ENCODE data around the gene TLX2.
A peak's percentile ranks its signal among the peaks of the same experiment; 100 is the strongest.

DNA sequence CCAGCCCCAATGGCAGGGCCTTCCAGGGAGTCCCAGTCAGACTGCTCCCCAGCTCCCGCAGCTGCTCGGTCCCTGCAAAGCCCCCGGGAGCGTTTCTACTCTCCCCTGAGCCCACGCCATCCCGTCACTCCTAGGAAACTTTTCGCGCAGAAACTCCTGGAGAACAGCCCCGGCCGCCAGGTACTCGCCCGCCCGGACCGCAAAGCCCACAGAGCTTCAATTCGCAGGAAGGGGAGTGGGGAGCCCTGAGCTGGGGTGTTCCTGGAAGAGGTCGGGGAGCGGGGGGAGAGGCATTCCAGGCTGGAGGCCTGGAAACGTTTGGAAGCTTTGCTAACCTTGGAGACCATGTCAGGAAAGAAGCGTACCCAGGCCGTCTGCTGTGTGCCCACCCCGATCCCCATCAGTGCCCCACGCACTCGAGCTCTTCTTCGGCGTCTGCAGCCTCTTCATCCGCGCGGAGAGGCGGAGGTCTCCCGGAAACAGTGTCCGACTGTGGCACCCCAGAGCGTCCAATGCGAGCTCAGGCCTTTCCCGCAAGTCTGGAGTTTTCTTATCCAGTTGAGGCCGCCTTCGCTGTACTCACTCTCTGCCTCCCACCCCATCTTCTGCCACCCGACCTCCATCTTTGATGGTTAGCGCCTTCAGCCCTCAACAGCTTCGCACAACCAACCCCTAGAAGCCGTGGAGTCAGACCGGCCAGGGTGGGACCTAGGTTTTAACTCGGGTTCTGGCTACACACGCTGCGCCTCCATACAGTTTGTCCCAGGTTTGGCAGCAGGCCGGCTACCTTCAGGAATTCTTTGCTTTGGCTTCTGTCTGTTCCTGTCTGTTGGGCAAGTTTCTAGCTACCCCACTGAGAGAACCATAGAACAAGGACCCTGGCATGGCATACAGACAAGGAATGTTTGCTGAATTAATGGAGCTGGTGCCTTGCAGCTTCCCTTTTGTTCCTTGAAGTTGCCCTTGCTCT, 10.5 kb upstream of the TLX2 start:
- TF ChIP-seq CEBPB (IDR thresholded peaks at IDR 0.05) = no peak
- no peak for TF ChIP-seq HOXB13 (CRISPR knock-in tag; IDR thresholded peaks at IDR 0.05; ENCODE audit: low read depth)
- 0 out of 2 replicates have a peak, but pooled peaks have one; percentile 13 for TF ChIP-seq POLR2A (IDR thresholded peaks at IDR 0.05; ENCODE audit: low read length)
- no peak for TF ChIP-seq EP300 (IDR thresholded peaks at IDR 0.05)
- TF ChIP-seq, protein P1, sequence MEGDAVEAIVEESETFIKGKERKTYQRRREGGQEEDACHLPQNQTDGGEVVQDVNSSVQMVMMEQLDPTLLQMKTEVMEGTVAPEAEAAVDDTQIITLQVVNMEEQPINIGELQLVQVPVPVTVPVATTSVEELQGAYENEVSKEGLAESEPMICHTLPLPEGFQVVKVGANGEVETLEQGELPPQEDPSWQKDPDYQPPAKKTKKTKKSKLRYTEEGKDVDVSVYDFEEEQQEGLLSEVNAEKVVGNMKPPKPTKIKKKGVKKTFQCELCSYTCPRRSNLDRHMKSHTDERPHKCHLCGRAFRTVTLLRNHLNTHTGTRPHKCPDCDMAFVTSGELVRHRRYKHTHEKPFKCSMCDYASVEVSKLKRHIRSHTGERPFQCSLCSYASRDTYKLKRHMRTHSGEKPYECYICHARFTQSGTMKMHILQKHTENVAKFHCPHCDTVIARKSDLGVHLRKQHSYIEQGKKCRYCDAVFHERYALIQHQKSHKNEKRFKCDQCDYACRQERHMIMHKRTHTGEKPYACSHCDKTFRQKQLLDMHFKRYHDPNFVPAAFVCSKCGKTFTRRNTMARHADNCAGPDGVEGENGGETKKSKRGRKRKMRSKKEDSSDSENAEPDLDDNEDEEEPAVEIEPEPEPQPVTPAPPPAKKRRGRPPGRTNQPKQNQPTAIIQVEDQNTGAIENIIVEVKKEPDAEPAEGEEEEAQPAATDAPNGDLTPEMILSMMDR (IDR thresholded peaks at IDR 0.05) = no peak
- no peak for TF ChIP-seq EHF (CRISPR knock-in tag; IDR thresholded peaks at IDR 0.05)
- TF ChIP-seq POLR2AphosphoS2 (conservative IDR thresholded peaks at IDR 0.05; ENCODE audit: low read length) = no peak
- no peak for TF ChIP-seq HOXA7 (CRISPR knock-in tag; IDR thresholded peaks at IDR 0.05)
- no peak for TF ChIP-seq RFX5 (IDR thresholded peaks at IDR 0.05)
- TF ChIP-seq, protein P2, sequence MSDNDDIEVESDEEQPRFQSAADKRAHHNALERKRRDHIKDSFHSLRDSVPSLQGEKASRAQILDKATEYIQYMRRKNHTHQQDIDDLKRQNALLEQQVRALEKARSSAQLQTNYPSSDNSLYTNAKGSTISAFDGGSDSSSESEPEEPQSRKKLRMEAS (IDR thresholded peaks at IDR 0.05) = no peak
- no peak for TF ChIP-seq RAD21 (conservative IDR thresholded peaks at IDR 0.05 in 1 of 2, IDR thresholded peaks at IDR 0.05 in 1 of 2)
- TF ChIP-seq MYC (IDR thresholded peaks at IDR 0.05; ENCODE audit: borderline replicate concordance, low read length) = no peak
- no peak for TF ChIP-seq CHD4 (IDR thresholded peaks at IDR 0.05; ENCODE audit: borderline replicate concordance)
- TF ChIP-seq HDAC2 (IDR thresholded peaks at IDR 0.05) = no peak

Data from A549 (cell line).